Measurements from ENCODE around the gene NBAS. TPM values are rescaled to one million over a fixed set of nuclear protein-coding genes. Genes with fewer than 3 reads are reported as not detected.

Gene NBAS
- total and polyA plus RNA-seq, 9 of the 15 experiments (the other 6 are each of a cell fraction or from before 2014, with no cell fraction given), result 15.3 to 94.4 (median 69.9) TPM

- TF ChIP-seq CTBP1 (IDR thresholded peaks at IDR 0.05; ENCODE audit: borderline replicate concordance) (peak; percentile 85), ZBTB7A (IDR thresholded peaks at IDR 0.05; ENCODE audit: borderline replicate concordance, control insufficient read depth, low read depth, low read length) (no peak), MTA1 (IDR thresholded peaks at IDR 0.05; ENCODE audit: borderline replicate concordance) (no peak), DMBX1 (CRISPR knock-in tag; IDR thresholded peaks at IDR 0.05; ENCODE audit: borderline replicate concordance) (peak; percentile 65; the same call in 1 of the 2 replicates), ZNF318 (IDR thresholded peaks at IDR 0.05; ENCODE audit: borderline replicate concordance in 1 of 2, low read depth in 1 of 2) (no peak), POLR3A (IDR thresholded peaks at IDR 0.05; ENCODE audit: borderline replicate concordance, extremely low read depth, insufficient read depth, insufficient read length) (no peak), NR2C2 (CRISPR knock-in tag; IDR thresholded peaks at IDR 0.05) (no peak), NR2C2 (tag; IDR thresholded peaks at IDR 0.05) (0 out of 2 replicates have a peak, but pooled peaks have one; percentile 14), HES1 (IDR thresholded peaks at IDR 0.05; ENCODE audit: low read depth) (no peak), BCL6 (CRISPR knock-in tag; IDR thresholded peaks at IDR 0.05) (0 out of 2 replicates have a peak, but pooled peaks have one; percentile 6), MCM3 (IDR thresholded peaks at IDR 0.05) (no peak), MYC (IDR thresholded peaks at IDR 0.05; ENCODE audit: low read depth, low read length) (peak; percentile 77; the same call in 1 of the 2 replicates), MYC (CRISPR knock-in tag; IDR thresholded peaks at IDR 0.05; ENCODE audit: borderline replicate concordance, low read depth) (no peak), TCF7 (IDR thresholded peaks at IDR 0.05; ENCODE audit: borderline replicate concordance) (no peak), POLR3G (IDR thresholded peaks at IDR 0.05; ENCODE audit: extremely low read depth, insufficient read length, insufficient replicate concordance) (no peak), ZNF431 (CRISPR knock-in tag; IDR thresholded peaks at IDR 0.05) (no peak), PHF20 (IDR thresholded peaks at IDR 0.05; ENCODE audit: partially characterized antibody) (no peak), ZNF408 (CRISPR knock-in tag; IDR thresholded peaks at IDR 0.05; ENCODE audit: low read depth) (no peak), SMAD4 (CRISPR knock-in tag; conservative IDR thresholded peaks at IDR 0.05) (peak; percentile 65; the same call in 1 of the 2 replicates)
Observed at GRCh38 chr2:15563227-15564100, 2.3 kb upstream of the NBAS start (continued).

Data from K562 (cell line).